Heart right ventricle (tissue), 16 donors: Measurements from ENCODE around the gene C10orf88. TPM values are rescaled to one million over a fixed set of nuclear protein-coding genes. Genes with fewer than 3 reads are reported as not detected.

Experiments
- ATAC-seq, 8 donors: fragments of 200-7000 bp; cut with Tn5 transposase; one replicate each; pipeline ENCODE4 v1.9.1; 2020; ENCODE audit warnings: mild to moderate bottlenecking in 8 of 8, moderate library complexity in 8 of 8, moderate number of reproducible peaks in 1 of 8
- DNase-seq, 2 donors: peaks; one replicate each; pipeline ENCODE4 v3.0.0-alpha.2; 2020
- H3K27ac ChIP-seq, 10 donors: fragments of 200-600 bp; sonication (generic) in 2 of 10; one replicate each; pipeline versions ENCODE4 v1.5.0 to v1.8.0; 2020 to 2022; ENCODE audit warnings: mild to moderate bottlenecking in 3 of 10
- H3K27me3 ChIP-seq, 7 donors: fragments of 200-600 bp; one replicate each; pipeline ENCODE4 v1.8.0; 2021 to 2022; ENCODE audit warnings: mild to moderate bottlenecking in 2 of 7
- H3K36me3 ChIP-seq, 9 donors: fragments of 200-600 bp; sonication (generic) in 1 of 9; one replicate each; pipeline versions ENCODE4 v1.5.0 to v1.8.0; 2020 to 2022; ENCODE audit warnings: mild to moderate bottlenecking in 2 of 9
- H3K4me1 ChIP-seq, 9 donors: fragments of 200-600 bp; sonication (generic) in 1 of 9; one replicate each; pipeline versions ENCODE4 v1.5.0 to v1.8.0; 2020 to 2022; ENCODE audit warnings: mild to moderate bottlenecking in 4 of 9
- H3K4me3 ChIP-seq, 10 donors: fragments of 200-600 bp; sonication (generic) in 2 of 10; one replicate each; pipeline versions ENCODE4 v1.5.0 to v1.8.0; 2020 to 2022; ENCODE audit warnings: mild to moderate bottlenecking in 7 of 10, moderate library complexity in 2 of 10
- H3K9me3 ChIP-seq, 11 donors: fragments of 200-600 bp in 10 of 11; sonication (generic) in 2 of 11; one replicate each; pipeline versions ENCODE4 v1.5.0 to v1.8.0; 2013 to 2022; ENCODE audit warnings: mild to moderate bottlenecking in 2 of 11, control low read depth in 1 of 11, moderate library complexity in 1 of 11
- CTCF ChIP-seq, 9 donors: fragments of 200-600 bp; sonication (generic) in 2 of 9; IDR thresholded peaks; one replicate each; pipeline versions ENCODE4 v1.5.0 to v1.8.0; 2021 to 2022; ENCODE audit warnings: antibody characterized with exemption in 9 of 9, mild to moderate bottlenecking in 5 of 9, moderate library complexity in 1 of 9
- WGBS, 2 donors: extraction: QIAGEN DNeasy Blood & Tissue Kit; methylation state at CpG; one replicate each; pipeline ENCODE4 v1.1.7; 2013; ENCODE audit warnings: inconsistent platforms in 1 of 2; 5-methylcytosine and 5-hydroxymethylcytosine counted together
- intact Hi-C, 10 donors: fragments of 100-400 bp; cut with DNase I; formaldehyde crosslinking; loops; one replicate each; pipeline versions ENCODE4 v1.11.1 to v1.14.2; 2022
- polyA plus RNA-seq, 2 donors: library from polyadenylated mRNA; stranded (reverse); fragments of 200-250 nt; gene quantifications; one replicate each; pipeline ENCODE4 v1.2.3, GENCODE V29; 2013
- total RNA-seq, 10 donors: library from RNA; stranded (reverse); fragmentation: NEBNext Ultra II Directional in 3 of 10; extraction: Animal tissue kit (Norgen Biotek cat#: 25700) in 3 of 10; gene quantifications; one replicate each; pipeline versions ENCODE4 v1.2.1 to v1.2.4, GENCODE V29; 2021 to 2023
- donor health status: Arrhythmogenic right ventricular cardiomyopathy.
- donor health status: ischemic (EF 13 %, LVEDD 7.1; RV severe dilation, severe dysfunction).
- donor health status: healthy with polysubstance abuse.
- donor health status: DM: no; HTN: yes; CAD: no.
- donor health status: DM: no; HTN: no; CAD: no.
- donor health status: ischemic (EF 25% LVEDD 6.9; RV normal size, moderate dysfunction).
- donor health status: ischemic (EF 25% LVEDD 5.7; RV mildly dilated, moderate dysfunction).
- donor health status: healthy.
- donor health status: DM: yes; HTN: yes; CAD: no.
- donor health status: Ischemic cardiomyopathy.
- donor health status: ischemic (EF 35%, LVEDD 5.7; RV mildly dilated, moderate dysfunction).
- donor health status: nonischemic (EF 11% LVEDD 7.7; RV severe dilation, severe dysfunction).
- donor health status: DM: yes; HTN: yes; CAD: no.
- donor health status: PGD.
- donor health status: ischemic (EF 29% LVEDD 5.4; RV normal size, mild dysfunction).
- donor health status: nonischemic (EF 23%, LVEDD 6.1; RV moderate dilation, normal function).

C10orf88 gene
- total and polyA plus RNA-seq, 12 donors = 3.0 to 8.4 (median 6.3) TPM

- Histone ChIP-seq H3K27me3 (no peaks in the 10 kb centered on the region), H3K4me1 (peaks cover 4 to 26% (median 18%) of the 10 kb centered on the region in 9 donors), H3K36me3 (peaks cover 0 to 10% (median 0%) of the 10 kb centered on the region in 9 donors), H3K9me3 (no peaks in the 10 kb centered on the region), H3K27ac (no peak overlapping the region), H3K4me3 (no peak overlapping the region)
- DNase-seq (no peak), ATAC-seq (no peak)
- TF ChIP-seq CTCF (IDR thresholded peaks at IDR 0.05) = no peak
- intact Hi-C loops = loop anchor here in 1 of 10 donors (2.0 kb wide), 1 partner anchor 25 kb away; the partner anchor contains the start of gene PSTK
- 91 to 95% methylated on average over 1 of the region's 1 CpG for WGBS, 2 donors
These were observed 1.9 kb upstream of the C10orf88 start for GRCh38 chr10:122955892-122956291.

DNA sequence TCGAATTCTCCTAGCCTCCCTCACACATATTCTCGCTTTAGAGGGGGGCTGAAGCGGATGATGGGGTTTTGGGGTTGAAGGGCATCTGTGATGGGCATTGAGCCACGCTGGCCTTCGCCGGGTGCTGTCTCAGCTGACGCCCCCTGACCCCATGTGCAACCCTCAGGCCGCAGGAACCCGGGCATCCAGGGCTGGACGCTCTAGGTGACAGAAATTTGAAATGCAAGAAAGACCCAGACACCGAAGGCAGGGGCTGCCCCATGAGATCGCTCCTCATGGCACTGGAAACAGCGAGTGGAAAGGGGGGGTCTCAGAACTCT lies 664 bp upstream of the C10orf88 start:
- Histone ChIP-seq H3K27ac (peak overlapping the region in 2 of 10 donors; percentile 31 to 81), H3K27me3 (no peaks in the 10 kb centered on the region), H3K4me1 (peaks cover 4 to 26% (median 18%) of the 10 kb centered on the region in 9 donors), H3K4me3 (peak overlapping the region in 9 of 10 donors; percentile 57 to 93 (median 84)), H3K9me3 (no peaks in the 10 kb centered on the region), H3K36me3 (peaks cover 0 to 18% (median 0%) of the 10 kb centered on the region in 9 donors)
- no peak for TF ChIP-seq CTCF (IDR thresholded peaks at IDR 0.05)
- intact Hi-C loops = loop anchor here in 1 of 10 donors (2.0 kb wide), 1 partner anchor 26 kb away; the partner anchor contains the start of gene PSTK
- DNase-seq (no peak), ATAC-seq (no peak)
- WGBS, 2 donors = 59 to 67% methylated on average over 13 of the region's 13 CpGs

DNA sequence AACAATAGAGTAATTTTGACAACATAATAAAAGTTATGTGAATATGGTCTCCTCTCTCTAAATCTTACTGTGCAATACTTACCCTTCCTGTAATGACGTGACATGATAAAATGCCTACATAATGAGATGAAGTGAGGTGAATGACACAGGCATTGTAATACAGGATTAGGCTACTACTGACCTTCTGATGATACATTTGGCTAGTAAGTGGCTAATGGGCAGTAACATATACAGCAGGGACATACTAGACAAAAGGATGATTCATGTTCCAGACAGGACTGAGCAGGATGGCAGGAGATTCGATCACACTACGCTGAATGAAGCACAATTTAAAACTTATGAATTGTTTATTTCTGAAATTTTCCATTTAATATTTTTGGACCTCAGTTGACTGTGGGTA lies 4.7 kb downstream of the C10orf88 start:
- 96% methylated on average over 3 of the region's 3 CpGs for WGBS, 2 donors
- intact Hi-C loops = no loop called here
- ATAC-seq = no peak

DNA sequence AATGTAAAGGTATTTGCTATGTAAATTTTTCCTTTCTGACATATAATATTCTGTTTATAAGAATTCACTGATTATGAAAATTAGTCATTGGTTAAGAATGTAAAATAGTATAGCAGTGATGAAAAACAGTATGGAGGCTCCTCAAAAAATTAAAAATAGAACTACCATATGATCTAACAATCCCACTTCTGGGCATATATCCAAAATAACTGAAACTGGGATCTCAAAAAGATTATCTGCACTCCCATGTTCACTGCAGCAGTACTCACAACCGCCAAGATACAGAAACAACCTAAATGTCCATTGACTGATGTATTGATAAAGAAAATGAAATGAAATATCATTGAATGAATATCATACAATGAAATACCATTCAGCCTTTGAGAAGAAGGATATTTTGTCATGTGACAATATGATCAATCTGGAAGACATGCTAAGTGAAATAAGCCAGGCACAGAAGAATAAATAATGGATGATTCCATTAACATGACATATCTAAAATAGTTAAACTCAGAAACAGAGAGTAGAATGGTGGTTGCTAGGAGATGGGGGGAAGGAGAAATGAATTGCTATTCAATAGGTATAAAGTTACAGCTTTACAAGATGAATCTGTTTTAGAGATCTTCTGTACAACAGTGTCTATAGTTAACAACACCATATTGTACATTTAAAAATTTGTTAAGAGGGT lies 14.0 kb downstream of the C10orf88 start:
- Histone ChIP-seq H3K27ac (no peak overlapping the region), H3K36me3 (peaks cover 0 to 55% (median 10%) of the 10 kb centered on the region in 9 donors), H3K27me3 (no peaks in the 10 kb centered on the region), H3K4me3 (no peak overlapping the region), H3K9me3 (peaks cover 0 to 4% (median 0%) of the 10 kb centered on the region in 11 donors), H3K4me1 (peaks cover 0 to 8% (median 0%) of the 10 kb centered on the region in 9 donors)
- intact Hi-C loops = no loop called here
- no peak for TF ChIP-seq CTCF (IDR thresholded peaks at IDR 0.05)
- DNase-seq = no peak
- WGBS, 2 donors = 44 to 48% methylated on average over 1 of the region's 1 CpG
- no peak for ATAC-seq

More for the DNA sequence above, 4.7 kb downstream of the C10orf88 start:
- no peak for DNase-seq
- Histone ChIP-seq H3K27me3 (no peaks in the 10 kb centered on the region), H3K27ac (no peak overlapping the region), H3K9me3 (no peaks in the 10 kb centered on the region), H3K36me3 (peaks cover 0 to 72% (median 26%) of the 10 kb centered on the region in 9 donors), H3K4me1 (peaks cover 0 to 21% (median 14%) of the 10 kb centered on the region in 9 donors), H3K4me3 (no peak overlapping the region)
- no peak for TF ChIP-seq CTCF (IDR thresholded peaks at IDR 0.05)
